ENCODE data around the gene ERLIN1.

ERLIN1 gene

GRCh38 chr10:100153239-100153825, 32.5 kb downstream of the ERLIN1 start:
- Histone ChIP-seq H3K4me1 (ENCODE audit: control insufficient read depth, insufficient read depth, low read length) (no peaks in the 10 kb centered on the region), H3K27me3 (ENCODE audit: control insufficient read depth, insufficient read depth, low read length) (no peaks in the 10 kb centered on the region), H3K27ac (ENCODE audit: low read length) (no peak overlapping the region), H3K9me3 (ENCODE audit: control insufficient read depth, insufficient read depth, low read length) (no peaks in the 10 kb centered on the region), H3K4me3 (ENCODE audit: low read length) (no peak overlapping the region), H3K36me3 (ENCODE audit: control insufficient read depth, insufficient read depth, low read length) (peaks cover 9% of the 10 kb centered on the region; the same call in 1 of the 2 replicates)
- no peak for DNase-seq (ENCODE audit: low read depth, low spot score)
- no CpG with 5 or more reads among the region's 4 CpGs for WGBS (ENCODE audit: insufficient coverage, insufficient read length)

GRCh38 chr10:100151723-100152300, 34.0 kb downstream of the ERLIN1 start:
- Histone ChIP-seq H3K27ac (ENCODE audit: low read length) (no peak overlapping the region), H3K4me1 (ENCODE audit: control insufficient read depth, insufficient read depth, low read length) (no peaks in the 10 kb centered on the region), H3K36me3 (ENCODE audit: control insufficient read depth, insufficient read depth, low read length) (peaks cover 9% of the 10 kb centered on the region; the same call in 1 of the 2 replicates), H3K9me3 (ENCODE audit: control insufficient read depth, insufficient read depth, low read length) (no peaks in the 10 kb centered on the region), H3K4me3 (ENCODE audit: low read length) (no peak overlapping the region), H3K27me3 (ENCODE audit: control insufficient read depth, insufficient read depth, low read length) (no peaks in the 10 kb centered on the region)
- DNase-seq (ENCODE audit: low read depth, low spot score): no peak
- WGBS (ENCODE audit: insufficient coverage, insufficient read length): no CpG with 5 or more reads among the region's 6 CpGs

- peaks cover 5% of the 10 kb centered on the region; the same call in 1 of the 2 replicates for H3K36me3 ChIP-seq (ENCODE audit: control insufficient read depth, insufficient read depth, low read length)
- no peaks in the 10 kb centered on the region for H3K9me3 ChIP-seq (ENCODE audit: control insufficient read depth, insufficient read depth, low read length)
- H3K4me3 ChIP-seq (ENCODE audit: low read length): no peak overlapping the region
- WGBS (ENCODE audit: insufficient coverage, insufficient read length): no CpG with 5 or more reads among the region's 8 CpGs
- DNase-seq (ENCODE audit: low read depth, low spot score): no peak
- no peaks in the 10 kb centered on the region for H3K27me3 ChIP-seq (ENCODE audit: control insufficient read depth, insufficient read depth, low read length)
- no peak overlapping the region for H3K27ac ChIP-seq (ENCODE audit: low read length)
- no peaks in the 10 kb centered on the region for H3K4me1 ChIP-seq (ENCODE audit: control insufficient read depth, insufficient read depth, low read length)
Measured at GRCh38 chr10:100148353-100149211, 37.2 kb downstream of the ERLIN1 start.

GRCh38 chr10:100146875-100147650, 38.8 kb downstream of the ERLIN1 start:
- Histone ChIP-seq H3K36me3 (ENCODE audit: control insufficient read depth, insufficient read depth, low read length) (peaks cover 5% of the 10 kb centered on the region; the same call in 1 of the 2 replicates), H3K4me1 (ENCODE audit: control insufficient read depth, insufficient read depth, low read length) (no peaks in the 10 kb centered on the region), H3K4me3 (ENCODE audit: low read length) (no peak overlapping the region), H3K9me3 (ENCODE audit: control insufficient read depth, insufficient read depth, low read length) (no peaks in the 10 kb centered on the region), H3K27me3 (ENCODE audit: control insufficient read depth, insufficient read depth, low read length) (no peaks in the 10 kb centered on the region), H3K27ac (ENCODE audit: low read length) (no peak overlapping the region)
- no CpG with 5 or more reads among the region's 2 CpGs for WGBS (ENCODE audit: insufficient coverage, insufficient read length)
- no peak for DNase-seq (ENCODE audit: low read depth, low spot score)

- Histone ChIP-seq H3K27me3 (ENCODE audit: control insufficient read depth, insufficient read depth, low read length) (no peaks in the 10 kb centered on the region), H3K4me3 (ENCODE audit: low read length) (no peak overlapping the region), H3K9me3 (ENCODE audit: control insufficient read depth, insufficient read depth, low read length) (no peaks in the 10 kb centered on the region), H3K27ac (ENCODE audit: low read length) (no peak overlapping the region), H3K36me3 (ENCODE audit: control insufficient read depth, insufficient read depth, low read length) (peaks cover 4% of the 10 kb centered on the region; the same call in 1 of the 2 replicates), H3K4me1 (ENCODE audit: control insufficient read depth, insufficient read depth, low read length) (no peaks in the 10 kb centered on the region)
- no peak for DNase-seq (ENCODE audit: low read depth, low spot score)
- no CpG with 5 or more reads among the region's 4 CpGs for WGBS (ENCODE audit: insufficient coverage, insufficient read length)
Measured at GRCh38 chr10:100146398-100146797, 39.4 kb downstream of the ERLIN1 start.

GRCh38 chr10:100143756-100144155, 42.1 kb downstream of the ERLIN1 start:
- H3K9me3 ChIP-seq (ENCODE audit: control insufficient read depth, insufficient read depth, low read length): no peaks in the 10 kb centered on the region
- no peak overlapping the region for H3K27ac ChIP-seq (ENCODE audit: low read length)
- no peaks in the 10 kb centered on the region for H3K27me3 ChIP-seq (ENCODE audit: control insufficient read depth, insufficient read depth, low read length)
- no peak for DNase-seq (ENCODE audit: low read depth, low spot score)
- no peaks in the 10 kb centered on the region for H3K4me1 ChIP-seq (ENCODE audit: control insufficient read depth, insufficient read depth, low read length)
- no peak overlapping the region for H3K4me3 ChIP-seq (ENCODE audit: low read length)
- no peaks in the 10 kb centered on the region for H3K36me3 ChIP-seq (ENCODE audit: control insufficient read depth, insufficient read depth, low read length)
- WGBS (ENCODE audit: insufficient coverage, insufficient read length): no CpG with 5 or more reads among the region's 9 CpGs

GRCh38 chr10:100141446-100142087, 44.3 kb downstream of the ERLIN1 start:
- no peaks in the 10 kb centered on the region for H3K27me3 ChIP-seq (ENCODE audit: control insufficient read depth, insufficient read depth, low read length)
- no peak overlapping the region for H3K27ac ChIP-seq (ENCODE audit: low read length)
- no peaks in the 10 kb centered on the region for H3K4me1 ChIP-seq (ENCODE audit: control insufficient read depth, insufficient read depth, low read length)
- no peak overlapping the region for H3K4me3 ChIP-seq (ENCODE audit: low read length)
- H3K36me3 ChIP-seq (ENCODE audit: control insufficient read depth, insufficient read depth, low read length): no peaks in the 10 kb centered on the region
- WGBS (ENCODE audit: insufficient coverage, insufficient read length): no CpG with 5 or more reads among the region's 5 CpGs
- H3K9me3 ChIP-seq (ENCODE audit: control insufficient read depth, insufficient read depth, low read length): no peaks in the 10 kb centered on the region
- no peak for DNase-seq (ENCODE audit: low read depth, low spot score)

GRCh38 chr10:100140070-100140469, 45.8 kb downstream of the ERLIN1 start:
- H3K36me3 ChIP-seq (ENCODE audit: control insufficient read depth, insufficient read depth, low read length): no peaks in the 10 kb centered on the region
- no peaks in the 10 kb centered on the region for H3K27me3 ChIP-seq (ENCODE audit: control insufficient read depth, insufficient read depth, low read length)
- DNase-seq (ENCODE audit: low read depth, low spot score): no peak
- H3K4me3 ChIP-seq (ENCODE audit: low read length): no peak overlapping the region
- no peaks in the 10 kb centered on the region for H3K9me3 ChIP-seq (ENCODE audit: control insufficient read depth, insufficient read depth, low read length)
- no peaks in the 10 kb centered on the region for H3K4me1 ChIP-seq (ENCODE audit: control insufficient read depth, insufficient read depth, low read length)
- no peak overlapping the region for H3K27ac ChIP-seq (ENCODE audit: low read length)
- no CpG with 5 or more reads among the region's 4 CpGs for WGBS (ENCODE audit: insufficient coverage, insufficient read length)

GRCh38 chr10:100138921-100139496, 46.8 kb downstream of the ERLIN1 start:
- no CpG with 5 or more reads among the region's 7 CpGs for WGBS (ENCODE audit: insufficient coverage, insufficient read length)
- no peak overlapping the region for H3K4me3 ChIP-seq (ENCODE audit: low read length)
- no peak for DNase-seq (ENCODE audit: low read depth, low spot score)
- no peaks in the 10 kb centered on the region for H3K36me3 ChIP-seq (ENCODE audit: control insufficient read depth, insufficient read depth, low read length)
- no peaks in the 10 kb centered on the region for H3K4me1 ChIP-seq (ENCODE audit: control insufficient read depth, insufficient read depth, low read length)
- no peaks in the 10 kb centered on the region for H3K9me3 ChIP-seq (ENCODE audit: control insufficient read depth, insufficient read depth, low read length)
- no peaks in the 10 kb centered on the region for H3K27me3 ChIP-seq (ENCODE audit: control insufficient read depth, insufficient read depth, low read length)
- no peak overlapping the region for H3K27ac ChIP-seq (ENCODE audit: low read length)

Measured in iPS DF 6.9 (cell line).